Right kidney (tissue), 1 donor: ENCODE results near the gene FXYD5.
"Not testable (repeated sequence)": the region's sequence is repeated elsewhere in the genome, so short reads cannot be mapped to it uniquely, and the experiment has no call there.

Experiments used
- DNase-seq: peaks from one replicate; pipeline ENCODE4 v3.0.0-alpha.2; 2016

FXYD5 gene

GRCh38 chr19:35177377-35178274 lies 23.1 kb downstream of the FXYD5 start:
- no peak for DNase-seq

GRCh38 chr19:35178701-35179100 lies 24.2 kb downstream of the FXYD5 start:
- DNase-seq = no peak

GRCh38 chr19:35179830-35180229 lies 25.3 kb downstream of the FXYD5 start:
- no peak for DNase-seq

GRCh38 chr19:35181387-35181786 lies 26.9 kb downstream of the FXYD5 start:
- no peak for DNase-seq

DNA sequence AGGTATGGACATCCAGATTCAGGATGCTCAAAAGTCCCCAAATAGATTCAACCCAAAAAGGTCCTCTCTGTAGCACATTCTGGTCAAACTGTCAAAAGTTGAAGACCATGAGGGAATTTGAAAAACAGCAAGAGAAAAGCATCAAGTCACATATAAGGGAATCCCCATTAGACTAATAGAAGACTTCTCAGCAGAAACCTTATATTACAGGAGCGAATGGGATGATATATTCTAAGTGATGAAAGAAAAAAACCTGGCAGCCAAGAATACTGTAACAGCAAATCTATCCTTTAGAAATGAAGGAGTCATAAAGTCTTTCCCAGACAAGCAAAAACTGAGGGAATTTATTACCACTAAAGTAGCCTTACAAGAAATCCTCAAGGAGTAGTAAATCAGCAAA lies 29.7 kb downstream of the FXYD5 start:
- DNase-seq = no peak

DNA sequence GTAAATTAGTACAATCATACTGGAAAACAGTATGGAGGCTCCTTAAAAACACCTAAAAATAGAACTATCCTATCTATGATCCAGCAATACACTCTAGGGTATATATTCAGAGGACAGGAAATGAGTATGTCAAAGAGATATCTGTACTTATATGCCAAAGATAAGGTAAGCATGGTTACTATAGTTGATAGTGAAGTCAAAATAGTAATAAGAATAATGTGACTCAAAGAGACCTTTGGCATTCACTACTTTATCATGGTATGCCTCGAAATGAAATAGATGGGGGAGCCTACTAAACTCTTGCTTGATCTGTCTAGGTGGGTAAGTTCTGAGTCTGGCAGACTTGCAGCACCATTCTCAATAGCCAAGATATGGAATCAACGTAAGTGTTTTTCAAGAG lies 30.3 kb downstream of the FXYD5 start:
- no peak for DNase-seq

- no peak for DNase-seq
These were observed 39.8 kb downstream of the FXYD5 start for GRCh38 chr19:35194012-35194984.

- no peak for DNase-seq
These were observed 41.3 kb downstream of the FXYD5 start for GRCh38 chr19:35195830-35196229.

DNA sequence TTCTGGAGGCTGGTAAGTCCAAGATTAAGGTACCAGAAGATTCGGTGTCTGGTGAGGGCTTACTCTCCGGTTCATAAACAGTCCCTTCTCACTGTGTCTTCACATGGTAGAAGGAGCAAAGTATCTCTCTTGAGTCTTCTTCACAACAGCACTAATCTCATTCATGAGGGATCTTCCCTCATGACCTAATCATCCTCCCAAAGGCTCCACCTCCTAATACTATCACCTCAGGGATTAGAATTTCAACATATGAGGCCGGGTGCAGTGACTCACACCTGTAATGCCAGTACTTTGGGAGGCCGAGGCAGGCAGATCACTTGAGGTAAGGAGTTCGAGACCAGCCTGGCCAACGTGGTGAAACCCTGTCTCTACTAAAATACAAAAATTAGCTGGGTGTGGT lies 42.3 kb downstream of the FXYD5 start:
- not testable (repeated sequence) for DNase-seq

DNA sequence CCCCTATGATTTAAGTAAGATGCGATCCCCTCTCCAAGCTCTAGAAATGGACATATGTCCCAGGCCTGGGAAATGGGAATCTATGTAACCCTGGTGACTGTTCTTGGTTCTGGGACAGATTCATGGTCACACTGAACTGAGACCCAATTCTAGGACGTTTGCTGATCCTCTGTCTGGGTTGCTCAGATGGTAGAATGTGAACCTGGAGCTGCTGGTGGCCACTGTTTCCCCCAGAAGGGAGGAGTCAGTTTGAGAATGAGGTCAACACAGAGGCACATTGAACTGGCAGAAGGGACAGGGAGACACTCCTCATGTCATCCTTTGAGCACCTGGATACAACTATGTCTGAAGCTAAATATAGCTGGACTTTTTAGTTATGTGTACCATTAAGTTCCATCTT lies 44.9 kb downstream of the FXYD5 start:
- DNase-seq = no peak

- no peak for DNase-seq
These were observed 48.5 kb downstream of the FXYD5 start for GRCh38 chr19:35202722-35203688.

DNA sequence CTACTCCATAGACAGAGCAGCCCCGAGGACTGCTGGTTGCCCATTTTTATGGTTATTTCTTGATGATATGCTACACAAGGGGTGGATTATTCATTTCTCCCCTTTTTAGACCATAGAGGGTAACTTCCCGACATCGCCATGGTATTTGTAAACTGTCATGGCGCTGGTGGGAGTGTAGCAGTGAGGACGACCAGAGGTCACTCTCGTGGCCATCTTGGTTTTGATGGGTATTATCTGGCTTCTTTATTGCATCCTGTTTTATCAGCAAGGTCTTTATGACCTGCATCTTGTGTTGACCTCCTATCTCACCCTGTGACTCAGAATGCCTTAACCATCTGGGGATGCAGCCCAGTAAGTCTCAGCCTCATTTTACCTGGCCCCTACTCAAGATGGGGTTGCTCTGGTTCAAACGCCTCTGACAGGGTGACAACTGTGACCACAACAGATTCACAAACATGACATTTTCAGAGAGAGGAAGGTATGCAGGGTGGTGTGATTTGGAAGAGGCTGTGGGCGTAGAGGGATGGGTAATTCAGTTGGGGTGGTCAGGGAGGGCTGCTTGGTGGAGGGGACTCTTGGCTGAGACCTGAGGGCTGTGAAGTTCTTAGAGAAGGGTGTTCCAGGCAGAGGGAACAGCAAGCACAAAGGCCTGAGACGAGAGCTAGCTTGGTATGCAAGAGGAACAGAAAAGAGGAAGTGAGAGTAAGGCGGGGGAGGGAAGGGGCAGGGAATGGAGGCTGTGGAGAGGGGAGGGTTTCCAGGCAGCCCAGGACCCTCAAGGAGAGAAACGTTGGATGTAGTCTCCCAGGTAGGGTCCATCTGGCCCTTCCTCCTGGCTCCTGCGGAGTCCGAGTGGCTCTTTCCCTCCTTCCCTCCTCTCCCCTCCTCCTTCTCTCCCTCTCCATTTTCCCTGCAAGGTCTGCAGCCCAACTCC lies 50.5 kb downstream of the FXYD5 start:
- DNase-seq = no peak

DNA sequence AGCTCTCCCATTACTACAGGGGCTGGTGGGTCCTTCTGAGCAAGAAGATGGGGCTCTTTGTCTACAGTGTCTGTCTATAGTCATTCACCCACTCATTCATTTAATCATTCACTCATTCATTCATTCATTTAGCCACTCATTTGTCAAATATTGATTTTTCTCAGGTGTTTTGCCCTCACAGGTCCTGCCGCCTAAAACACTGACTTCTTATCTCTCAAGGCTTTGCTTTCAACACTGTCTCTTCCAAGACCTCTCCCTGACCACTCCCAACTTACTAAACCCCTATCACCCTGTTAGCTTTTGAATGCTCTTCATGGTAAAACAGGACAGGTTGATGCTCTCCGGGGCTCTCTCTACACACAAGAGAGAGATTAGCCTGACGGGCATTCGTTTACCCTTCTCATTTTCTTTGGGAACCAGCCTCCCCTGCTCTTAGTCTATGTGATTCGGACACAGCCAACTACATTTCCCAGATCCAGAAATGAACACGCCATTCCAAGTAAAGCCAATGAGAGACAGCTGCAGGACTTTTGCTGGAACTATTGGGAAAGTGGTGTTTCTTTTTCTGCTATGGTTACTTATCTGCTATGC lies 51.3 kb downstream of the FXYD5 start:
- no peak for DNase-seq

DNA sequence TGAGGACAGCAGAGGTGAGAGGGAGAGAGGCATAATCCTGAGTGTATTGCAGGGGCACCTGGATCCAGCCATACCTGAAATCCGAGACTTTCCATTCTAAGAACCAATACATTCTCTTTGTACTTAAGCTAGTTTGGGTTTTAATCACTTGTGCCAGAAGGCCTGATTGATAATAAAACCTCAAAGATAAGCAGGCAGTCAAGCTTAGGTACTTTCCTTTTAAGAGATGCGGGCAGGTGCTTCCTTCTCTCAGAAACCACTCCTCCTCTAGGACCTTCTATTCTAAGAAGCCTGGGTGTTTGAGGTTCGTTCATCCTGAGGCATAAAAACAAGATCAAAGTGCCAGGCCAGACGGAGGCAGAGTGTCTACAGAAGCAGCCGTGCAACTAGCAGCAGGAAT lies 51.8 kb downstream of the FXYD5 start:
- DNase-seq = no peak

- no peak for DNase-seq
These were observed 52.3 kb downstream of the FXYD5 start for GRCh38 chr19:35206855-35207254.

- DNase-seq = no peak
These were observed 52.9 kb downstream of the FXYD5 start for GRCh38 chr19:35207391-35207871.

GRCh38 chr19:35208121-35208520 lies 53.6 kb downstream of the FXYD5 start:
- no peak for DNase-seq

- DNase-seq = no peak
These were observed 55.1 kb downstream of the FXYD5 start for GRCh38 chr19:35209646-35210045.

DNA sequence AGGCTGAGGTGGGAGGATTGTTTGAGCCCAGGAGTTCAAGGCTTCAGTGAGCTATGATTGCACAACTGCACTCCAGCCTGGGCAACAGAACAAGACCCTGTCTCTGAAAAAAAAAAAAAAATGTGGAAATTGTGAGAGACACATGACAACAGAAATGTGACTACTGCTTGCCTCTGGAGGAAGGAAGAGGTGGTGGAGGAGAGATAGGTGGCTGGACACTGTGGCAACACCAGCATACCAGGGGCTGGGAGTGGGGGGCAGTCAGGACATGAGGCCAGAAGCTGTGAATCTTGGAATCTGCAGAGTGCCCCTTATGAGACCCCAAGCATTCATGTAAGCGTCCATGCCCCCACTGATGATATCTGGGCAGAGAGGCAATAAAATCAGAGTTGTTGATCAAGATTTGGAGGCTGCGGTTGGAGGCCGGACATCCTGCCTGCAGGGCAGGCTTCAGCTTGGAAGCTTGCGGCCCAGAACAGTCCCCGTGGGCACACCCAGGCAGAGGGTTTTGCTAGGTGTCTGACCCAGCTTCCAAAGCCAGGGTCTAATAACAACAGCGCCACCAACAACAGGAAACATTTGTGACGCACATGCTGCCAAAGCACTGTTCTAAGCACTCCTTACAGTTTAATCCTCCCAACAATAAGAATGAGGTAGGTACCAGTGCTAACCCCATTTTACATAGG lies 57.2 kb downstream of the FXYD5 start:
- no peak for DNase-seq

DNA sequence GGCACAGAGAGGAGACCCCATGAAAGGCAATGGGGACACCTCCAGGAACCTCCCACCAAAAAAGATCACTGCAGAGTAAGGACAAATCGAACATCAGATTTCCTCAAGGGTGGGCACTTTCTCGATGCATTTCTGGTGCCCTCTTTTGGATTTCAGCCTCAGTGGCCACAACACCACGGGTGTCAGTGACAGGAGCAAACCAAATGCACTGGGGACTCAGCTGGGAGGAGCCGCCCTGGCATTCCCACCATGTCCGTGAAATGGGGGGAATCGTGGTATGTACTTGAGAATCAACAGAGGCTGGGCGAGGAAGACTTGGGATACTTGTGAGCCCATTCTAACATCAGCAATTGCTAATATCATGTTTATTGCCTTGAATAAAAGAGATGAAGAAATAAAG lies 57.7 kb downstream of the FXYD5 start:
- DNase-seq = no peak
